C4-2B (cell line): ENCODE results near the gene FAM83F.

Experiments
- ZFX ChIP-seq: fragments of 450-650 bp; IDR thresholded peaks from 2 replicates; pipeline ENCODE4 v1.6.1; 2017
- TF ChIP-seq, protein P1 (sequence below): fragments of 450-650 bp; conservative IDR thresholded peaks from 2 replicates; pipeline ENCODE4 v1.5.1; 2017; ENCODE audit warnings: mild to moderate bottlenecking

DNA sequence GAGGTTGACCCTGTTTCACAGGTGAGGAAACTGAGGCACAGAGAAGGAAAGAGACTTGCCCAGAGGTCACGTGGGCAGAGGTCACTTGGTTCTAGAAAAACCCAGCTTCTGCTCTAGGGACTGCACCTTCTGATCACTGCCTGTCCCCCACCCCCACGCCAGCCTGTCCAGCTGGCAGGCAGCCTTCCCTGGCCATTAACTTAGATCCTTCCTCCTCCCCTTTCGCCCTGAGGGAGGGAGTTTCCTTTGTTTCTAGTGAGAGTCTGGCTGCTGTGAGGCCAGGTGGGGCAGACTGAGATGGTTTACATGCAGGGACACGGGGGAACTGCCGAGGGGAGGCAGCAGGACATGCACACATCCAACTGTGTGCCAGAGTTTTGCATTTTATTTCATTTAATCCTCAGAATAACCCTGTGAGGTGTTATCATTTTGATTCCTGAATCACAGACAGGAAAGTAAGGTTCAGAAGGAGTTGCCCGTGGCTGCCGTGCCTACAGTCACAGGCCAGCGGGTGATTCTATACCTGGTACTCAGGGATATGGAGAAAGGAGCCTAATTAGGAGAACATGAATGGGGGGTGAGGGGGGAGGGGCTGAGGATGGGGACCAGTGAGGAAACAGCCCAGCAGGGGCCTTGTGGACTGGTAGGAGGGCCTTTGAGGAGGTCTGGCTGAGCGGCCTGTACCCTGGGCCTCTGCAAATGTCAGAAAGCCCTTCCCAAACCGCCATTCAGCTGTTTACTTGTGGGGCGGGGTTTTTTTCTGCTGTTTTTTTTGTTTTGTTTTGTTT is 3.4 kb downstream of the FAM83F start:
- TF ChIP-seq, protein P1, sequence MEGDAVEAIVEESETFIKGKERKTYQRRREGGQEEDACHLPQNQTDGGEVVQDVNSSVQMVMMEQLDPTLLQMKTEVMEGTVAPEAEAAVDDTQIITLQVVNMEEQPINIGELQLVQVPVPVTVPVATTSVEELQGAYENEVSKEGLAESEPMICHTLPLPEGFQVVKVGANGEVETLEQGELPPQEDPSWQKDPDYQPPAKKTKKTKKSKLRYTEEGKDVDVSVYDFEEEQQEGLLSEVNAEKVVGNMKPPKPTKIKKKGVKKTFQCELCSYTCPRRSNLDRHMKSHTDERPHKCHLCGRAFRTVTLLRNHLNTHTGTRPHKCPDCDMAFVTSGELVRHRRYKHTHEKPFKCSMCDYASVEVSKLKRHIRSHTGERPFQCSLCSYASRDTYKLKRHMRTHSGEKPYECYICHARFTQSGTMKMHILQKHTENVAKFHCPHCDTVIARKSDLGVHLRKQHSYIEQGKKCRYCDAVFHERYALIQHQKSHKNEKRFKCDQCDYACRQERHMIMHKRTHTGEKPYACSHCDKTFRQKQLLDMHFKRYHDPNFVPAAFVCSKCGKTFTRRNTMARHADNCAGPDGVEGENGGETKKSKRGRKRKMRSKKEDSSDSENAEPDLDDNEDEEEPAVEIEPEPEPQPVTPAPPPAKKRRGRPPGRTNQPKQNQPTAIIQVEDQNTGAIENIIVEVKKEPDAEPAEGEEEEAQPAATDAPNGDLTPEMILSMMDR: no peak
- no peak for TF ChIP-seq ZFX
